SK-N-SH (cell line): ENCODE measurements around the gene CACYBP. TPM values are rescaled to one million over a fixed set of nuclear protein-coding genes. Genes with fewer than 3 reads are reported as not detected.
A peak's percentile ranks its signal among the peaks of the same experiment; 100 is the strongest.

Source experiments
- CTCF ChIA-PET: fragments of 300-600, 350-600 bp; formaldehyde crosslinking; extraction: SDS; loops from one replicate; lab custom pipeline; 2021; lab: Yijun Ruan, JAX
- POLR2A ChIA-PET: fragments of 350-600 bp; sonication (Branson Sonifier 250); formaldehyde crosslinking; extraction: SDS; loops from one replicate; lab custom pipeline; 2020; ENCODE audit warnings: antibody characterized with exemption, inconsistent platforms; lab: Yijun Ruan, JAX
- DNase-seq: peaks from one replicate; pipeline ENCODE4 v3.0.0; 2012
- H2AFZ ChIP-seq: fragments of 200-600 bp; sonication (generic); 2 replicates; pipeline ENCODE4 v1.8.1; 2016; ENCODE audit warnings: antibody characterized with exemption, mild to moderate bottlenecking, low read depth
- H3F3A ChIP-seq: fragments of 200-600 bp; sonication (generic); replicated peaks from 2 replicates; pipeline ENCODE3; 2016; ENCODE audit warnings: antibody characterized with exemption, mild to moderate bottlenecking; ENCODE audit not compliant: insufficient read depth
- H3K27ac ChIP-seq, 2 experiments: fragments of 200-500 bp in 1 of 2; fragments of 200-600 bp in 1 of 2; sonication (Bioruptor generic) in 1 of 2; sonication (generic), shearing (Covaris generic) in 1 of 2; 2 replicates each; pipeline versions ENCODE4 v1.5.1 to v1.6.1; 2014 to 2016; ENCODE audit warnings: low read depth in 2 of 2, inconsistent platforms in 1 of 2, low read length in 1 of 2, mild to moderate bottlenecking in 1 of 2, mixed read lengths in 1 of 2
- H3K27me3 ChIP-seq: fragments of 200-600 bp; sonication (generic), shearing (Covaris generic); 2 replicates; pipeline ENCODE4 v1.6.1; 2016; ENCODE audit warnings: mixed run types; ENCODE audit not compliant: insufficient read depth
- H3K36me3 ChIP-seq, 2 experiments: fragments of 200-500 bp in 1 of 2; fragments of 200-600 bp in 1 of 2; sonication (Bioruptor generic) in 1 of 2; sonication (generic) in 1 of 2; replicated peaks in 1 of 2; 2 replicates each; pipeline versions ENCODE3 to v1.5.1; 2014 to 2016; ENCODE audit warnings: low read length in 1 of 2, mild to moderate bottlenecking in 1 of 2; ENCODE audit not compliant: insufficient read depth in 2 of 2, control insufficient read depth in 1 of 2
- H3K4me1 ChIP-seq, 2 experiments: fragments of 200-500 bp in 1 of 2; fragments of 200-600 bp in 1 of 2; sonication (Bioruptor generic) in 1 of 2; sonication (generic), shearing (Covaris generic) in 1 of 2; 2 replicates each; pipeline versions ENCODE4 v1.5.1 to v1.6.1; 2014 to 2016; ENCODE audit warnings: low read depth in 1 of 2, low read length in 1 of 2, mixed run types in 1 of 2; ENCODE audit not compliant: insufficient read depth in 2 of 2, control insufficient read depth in 1 of 2
- H3K4me2 ChIP-seq: fragments of 200-600 bp; sonication (generic), shearing (Covaris generic); 2 replicates; pipeline ENCODE4 v1.6.1; 2017; ENCODE audit warnings: mixed run types
- H3K4me3 ChIP-seq, 2 experiments: fragments of 200-500 bp in 1 of 2; fragments of 200-600 bp in 1 of 2; sonication (Bioruptor generic) in 1 of 2; sonication (generic), shearing (Covaris generic) in 1 of 2; 2 replicates each; pipeline versions ENCODE4 v1.5.1 to v1.8.1; 2014 to 2016; ENCODE audit warnings: low read depth in 2 of 2, inconsistent platforms in 1 of 2, low read length in 1 of 2, mild to moderate bottlenecking in 1 of 2, mixed read lengths in 1 of 2, moderate library complexity in 1 of 2
- H3K79me2 ChIP-seq: fragments of 200-600 bp; sonication (generic); 2 replicates; pipeline ENCODE4 v1.8.1; 2017; ENCODE audit warnings: mild to moderate bottlenecking; ENCODE audit not compliant: insufficient read depth
- H3K9ac ChIP-seq: fragments of 200-600 bp; sonication (generic); 2 replicates; pipeline ENCODE4 v1.6.1; 2017; ENCODE audit warnings: mixed run types
- H3K9me2 ChIP-seq: fragments of 200-600 bp; sonication (generic); 2 replicates; pipeline ENCODE4 v1.6.1; 2017; ENCODE audit warnings: mixed run types
- H3K9me3 ChIP-seq: fragments of 200-600 bp; sonication (generic); 2 replicates; pipeline ENCODE4 v1.6.1; 2017; ENCODE audit warnings: mixed run types, mild to moderate bottlenecking, moderate library complexity
- H4K20me1 ChIP-seq: fragments of 200-600 bp; sonication (generic); 2 replicates; pipeline ENCODE4 v1.6.1; 2017; ENCODE audit warnings: mild to moderate bottlenecking, mixed run types; ENCODE audit not compliant: insufficient read depth
- CHD2 ChIP-seq: fragments of 150-350 bp; IDR thresholded peaks from 2 replicates; pipeline ENCODE4 v1.6.1; 2018; ENCODE audit warnings: low read length; ENCODE audit not compliant: partially characterized antibody
- ELF1 ChIP-seq: IDR thresholded peaks from 2 replicates; pipeline ENCODE4 v1.4.0; 2012
- EP300 ChIP-seq, 2 experiments: IDR thresholded peaks; 2 replicates each; pipeline versions ENCODE4 v1.4.0 to v1.6.1; 2012; ENCODE audit warnings: borderline replicate concordance in 1 of 2, low read depth in 1 of 2, low read length in 1 of 2
- FOSL2 ChIP-seq: IDR thresholded peaks from 2 replicates; pipeline ENCODE4 v1.4.0; 2012; ENCODE audit warnings: low read depth, mild to moderate bottlenecking, moderate library complexity, borderline replicate concordance
- FOXJ3 ChIP-seq: sonication (generic); formaldehyde crosslinking; IDR thresholded peaks from 2 replicates; pipeline ENCODE4 v1.5.1; 2020; ENCODE audit warnings: mild to moderate bottlenecking, missing genetic modification reagents
- GATA2 ChIP-seq: sonication (generic); formaldehyde crosslinking; IDR thresholded peaks from 2 replicates; pipeline ENCODE4 v1.5.0; 2020; ENCODE audit warnings: mild to moderate bottlenecking, missing genetic modification reagents
- IRF3 ChIP-seq: fragments of 150-350 bp; IDR thresholded peaks from 2 replicates; pipeline ENCODE4 v1.6.1; 2016; ENCODE audit warnings: mild to moderate bottlenecking, low read depth, low read length
- JUND ChIP-seq: IDR thresholded peaks from 2 replicates; pipeline ENCODE4 v1.4.0; 2012
- MXI1 ChIP-seq: IDR thresholded peaks from 2 replicates; pipeline ENCODE4 v1.6.1; 2012; ENCODE audit warnings: mild to moderate bottlenecking, low read depth, low read length, improper control_type of control experiment
- SIN3A ChIP-seq: IDR thresholded peaks from 2 replicates; pipeline ENCODE4 v1.6.1; 2012; ENCODE audit warnings: low read depth, mild to moderate bottlenecking, low read length, moderate library complexity, borderline replicate concordance
- SMC3 ChIP-seq: IDR thresholded peaks from 2 replicates; pipeline ENCODE4 v1.6.1; 2012; ENCODE audit warnings: low read depth, low read length, improper control_type of control experiment
- TAF1 ChIP-seq: IDR thresholded peaks from 2 replicates; pipeline ENCODE4 v1.6.1; 2012; ENCODE audit warnings: low read depth, mild to moderate bottlenecking, low read length, moderate library complexity, borderline replicate concordance
- TEAD4 ChIP-seq: IDR thresholded peaks from 2 replicates; pipeline ENCODE4 v1.4.0; 2012; ENCODE audit warnings: mild to moderate bottlenecking, borderline replicate concordance; ENCODE audit not compliant: insufficient read depth
- WGBS: methylation state at CpG from one replicate; pipeline ENCODE4 v1.1.6; 2017; ENCODE audit warnings: low lambda C conversion rate; 5-methylcytosine and 5-hydroxymethylcytosine counted together
- polyA plus RNA-seq, 3 experiments: library from polyadenylated mRNA; depleted of rRNA; stranded (reverse); fragments of >200 nt; gene quantifications; 2 replicates each; pipeline ENCODE4 v1.2.3, GENCODE V29; 2012
- TF ChIP-seq, protein P1 (sequence below): fragments of 200-600 bp; sonication (generic); IDR thresholded peaks from 2 replicates; pipeline ENCODE4 v1.6.1; 2017; ENCODE audit warnings: antibody characterized with exemption, mild to moderate bottlenecking, moderate library complexity
- TF ChIP-seq, protein P2 (sequence below): IDR thresholded peaks from 2 replicates; pipeline ENCODE4 v1.4.0; 2012; ENCODE audit warnings: low read depth, borderline replicate concordance

CACYBP gene
- polyA plus RNA-seq, 1 of the 3 experiments (the other 2 are of a cell fraction), result 56.2 TPM

- peak overlapping the region; percentile 13 to 45; a peak in 2 of 4 replicates for H3K4me3 ChIP-seq
- TF ChIP-seq, protein P1, sequence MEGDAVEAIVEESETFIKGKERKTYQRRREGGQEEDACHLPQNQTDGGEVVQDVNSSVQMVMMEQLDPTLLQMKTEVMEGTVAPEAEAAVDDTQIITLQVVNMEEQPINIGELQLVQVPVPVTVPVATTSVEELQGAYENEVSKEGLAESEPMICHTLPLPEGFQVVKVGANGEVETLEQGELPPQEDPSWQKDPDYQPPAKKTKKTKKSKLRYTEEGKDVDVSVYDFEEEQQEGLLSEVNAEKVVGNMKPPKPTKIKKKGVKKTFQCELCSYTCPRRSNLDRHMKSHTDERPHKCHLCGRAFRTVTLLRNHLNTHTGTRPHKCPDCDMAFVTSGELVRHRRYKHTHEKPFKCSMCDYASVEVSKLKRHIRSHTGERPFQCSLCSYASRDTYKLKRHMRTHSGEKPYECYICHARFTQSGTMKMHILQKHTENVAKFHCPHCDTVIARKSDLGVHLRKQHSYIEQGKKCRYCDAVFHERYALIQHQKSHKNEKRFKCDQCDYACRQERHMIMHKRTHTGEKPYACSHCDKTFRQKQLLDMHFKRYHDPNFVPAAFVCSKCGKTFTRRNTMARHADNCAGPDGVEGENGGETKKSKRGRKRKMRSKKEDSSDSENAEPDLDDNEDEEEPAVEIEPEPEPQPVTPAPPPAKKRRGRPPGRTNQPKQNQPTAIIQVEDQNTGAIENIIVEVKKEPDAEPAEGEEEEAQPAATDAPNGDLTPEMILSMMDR, result no peak
- TF ChIP-seq FOXJ3 (CRISPR knock-in tag) (no peak), IRF3 (no peak), SIN3A (no peak), CHD2 (no peak), TAF1 (no peak), TEAD4 (no peak), MXI1 (no peak), SMC3 (no peak), EP300 (IDR thresholded peaks at IDR 0.05; ENCODE audit: borderline replicate concordance in 1 of 2, low read depth in 1 of 2, low read length in 1 of 2) (no peak), JUND (no peak), ELF1 (no peak), GATA2 (CRISPR knock-in tag) (no peak), FOSL2 (no peak)
- TF ChIP-seq, protein P2, sequence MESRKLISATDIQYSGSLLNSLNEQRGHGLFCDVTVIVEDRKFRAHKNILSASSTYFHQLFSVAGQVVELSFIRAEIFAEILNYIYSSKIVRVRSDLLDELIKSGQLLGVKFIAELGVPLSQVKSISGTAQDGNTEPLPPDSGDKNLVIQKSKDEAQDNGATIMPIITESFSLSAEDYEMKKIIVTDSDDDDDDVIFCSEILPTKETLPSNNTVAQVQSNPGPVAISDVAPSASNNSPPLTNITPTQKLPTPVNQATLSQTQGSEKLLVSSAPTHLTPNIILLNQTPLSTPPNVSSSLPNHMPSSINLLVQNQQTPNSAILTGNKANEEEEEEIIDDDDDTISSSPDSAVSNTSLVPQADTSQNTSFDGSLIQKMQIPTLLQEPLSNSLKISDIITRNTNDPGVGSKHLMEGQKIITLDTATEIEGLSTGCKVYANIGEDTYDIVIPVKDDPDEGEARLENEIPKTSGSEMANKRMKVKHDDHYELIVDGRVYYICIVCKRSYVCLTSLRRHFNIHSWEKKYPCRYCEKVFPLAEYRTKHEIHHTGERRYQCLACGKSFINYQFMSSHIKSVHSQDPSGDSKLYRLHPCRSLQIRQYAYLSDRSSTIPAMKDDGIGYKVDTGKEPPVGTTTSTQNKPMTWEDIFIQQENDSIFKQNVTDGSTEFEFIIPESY, result no peak
- peaks cover 4 to 6% of the 10 kb centered on the region in 2 experiments for H3K36me3 ChIP-seq
- peak overlapping the region; percentile 69 for H2AFZ ChIP-seq
- no peaks in the 10 kb centered on the region for H3K9me2 ChIP-seq
- no peaks in the 10 kb centered on the region for H3K9me3 ChIP-seq
- CTCF ChIA-PET, result interaction anchor here (0.8 to 1.1 kb wide), 2 partner anchors 8 to 9 kb away, joined by 3 to 4 read pairs; no protein-coding TSS in a partner anchor
- no peaks in the 10 kb centered on the region for H4K20me1 ChIP-seq
- H3F3A ChIP-seq, result peaks cover 4% of the 10 kb centered on the region
- no peaks in the 10 kb centered on the region for H3K27me3 ChIP-seq
- H3K9ac ChIP-seq, result peak overlapping the region; percentile 39; the same call in 1 of the 2 replicates
- no peaks in the 10 kb centered on the region; a peak in 1 of 4 replicates for H3K4me1 ChIP-seq
- peak overlapping the region; percentile 58; the same call in 1 of the 2 replicates for H3K4me2 ChIP-seq
- WGBS, result 52% methylated on average over 6 of the region's 6 CpGs
- H3K79me2 ChIP-seq, result no peaks in the 10 kb centered on the region
- POLR2A ChIA-PET, result no interaction called here
- peak; percentile 49 for DNase-seq
- H3K27ac ChIP-seq, result peak overlapping the region; percentile 38 to 69; a peak in 3 of 4 replicates
These were observed 9.3 kb upstream of the CACYBP start for GRCh38 chr1:174990382-174990999.
